Measurements from ENCODE around the gene UBN2. TPM values are rescaled to one million over a fixed set of nuclear protein-coding genes. Genes with fewer than 3 reads are reported as not detected.

UBN2 gene
- total RNA-seq, 1 donor from 2014 or later: 2.7 TPM

GRCh38 chr7:139341776-139342226 is 110.8 kb downstream of the UBN2 start:
- DNase-seq (ENCODE audit: low read depth, low spot score): peak; percentile 69

GRCh38 chr7:139345042-139345441 is 114.0 kb downstream of the UBN2 start:
- DNase-seq (ENCODE audit: low read depth, low spot score): no peak

- DNase-seq (ENCODE audit: low read depth, low spot score): no peak
These were observed 120.0 kb downstream of the UBN2 start for GRCh38 chr7:139351027-139351426.

GRCh38 chr7:139354729-139355128 is 123.7 kb downstream of the UBN2 start:
- DNase-seq (ENCODE audit: low read depth, low spot score): no peak

GRCh38 chr7:139355320-139355719 is 124.3 kb downstream of the UBN2 start:
- DNase-seq (ENCODE audit: low read depth, low spot score): no peak

Other genes starting within 250 kb of the UBN2 start
- gene KIAA1549, start 249.8 kb upstream of the UBN2 start, total RNA-seq: 1.9 and 2.9 TPM in 2 replicates
- 13.5 and 13.6 TPM in 2 replicates for gene ZC3HAV1L, start 195.2 kb upstream of the UBN2 start, total RNA-seq
- gene ZC3HAV1, start 121.5 kb upstream of the UBN2 start, total RNA-seq: 43.3 and 60.4 TPM in 2 replicates
- gene FMC1, start 110.1 kb downstream of the UBN2 start, total RNA-seq: 6.7 and 10.0 TPM in 2 replicates
- gene LUC7L2, start 128.7 kb downstream of the UBN2 start, total RNA-seq: 33.0 and 47.8 TPM in 2 replicates

Measured in pulmonary artery endothelial cell (primary cell).